ENCODE measurements around the gene NCDN. TPM values are rescaled to one million over a fixed set of nuclear protein-coding genes. Genes with fewer than 3 reads are reported as not detected.

NCDN gene
- total and polyA plus RNA-seq, 2 of the 8 experiments (the other 6 are each of a cell fraction or from before 2014, with no cell fraction given) = 26.2 to 35.4 TPM

GRCh38 chr1:35546614-35547013 is 11.0 kb upstream of the NCDN start:
- no peak overlapping the region for H3K14ac ChIP-seq (ENCODE audit: insufficient read length)
- H2BK12ac ChIP-seq (ENCODE audit: low read depth, low read length) = no peak overlapping the region
- H3K9ac ChIP-seq (replicated peaks in 1 of 4; ENCODE audit: extremely low read depth in 1 of 4, low read depth in 3 of 4, low read length in 3 of 4) = no peak overlapping the region
- H3K23me2 ChIP-seq (ENCODE audit: low read depth, low read length) = no peaks in the 10 kb centered on the region; the same call in 1 of the 2 replicates
- DNase-seq (ENCODE audit: low read depth in 1 of 2, low spot score in 2 of 2) (no peak), FAIRE-seq (no peak)
- H3K36me3 ChIP-seq (ENCODE audit: control insufficient read depth in 2 of 4, insufficient read depth in 4 of 4, low read length in 3 of 4) = peaks cover 0 to 44% (median 12%) of the 10 kb centered on the region in 4 experiments; a peak in 5 of 8 replicates
- H3K79me1 ChIP-seq (ENCODE audit: low read depth, low read length) = peaks cover 1% of the 10 kb centered on the region; the same call in 1 of the 2 replicates
- no peak overlapping the region for H4K91ac ChIP-seq (replicated peaks; ENCODE audit: insufficient read length, low read length)
- no peak overlapping the region for H2BK15ac ChIP-seq (ENCODE audit: low read length)
- no peak overlapping the region for H2AK5ac ChIP-seq (ENCODE audit: low read depth, low read length)
- H3K4me2 ChIP-seq (ENCODE audit: insufficient read depth in 1 of 2, low read depth in 2 of 2, low read length in 2 of 2) = no peak overlapping the region
- H3K27ac ChIP-seq (ENCODE audit: low read depth, low read length) = no peak overlapping the region
- H3K56ac ChIP-seq (replicated peaks; ENCODE audit: insufficient read length, low read depth, low read length) = no peak overlapping the region
- H3K79me2 ChIP-seq (ENCODE audit: control insufficient read depth in 1 of 2, insufficient read depth in 2 of 2, low read length in 2 of 2) = peaks cover 0 to 84% of the 10 kb centered on the region in 2 experiments; a peak in 3 of 4 replicates
- whole genome bisulfite sequencing, 2 experiments (ENCODE audit: extremely low coverage in 1 of 2, insufficient coverage in 1 of 2, insufficient read length in 1 of 2, insufficient replicate concordance in 2 of 2, low coverage in 1 of 2, low lambda C conversion rate in 2 of 2, missing lambda C conversion rate in 1 of 2) = 100% methylated on average over 1 of the region's 1 CpG; no CpG with 5 or more reads in 1 of the 2 experiments
- no peak overlapping the region for H2BK5ac ChIP-seq (ENCODE audit: low read depth, low read length)
- H3K4ac ChIP-seq (replicated peaks; ENCODE audit: insufficient read length, low read depth, low read length) = no peak overlapping the region
- H4K8ac ChIP-seq (ENCODE audit: extremely low read depth, insufficient read depth, low read length) = no peak overlapping the region
- no peak overlapping the region for H3K23ac ChIP-seq (ENCODE audit: insufficient read length)
- H2AFZ ChIP-seq (ENCODE audit: low read length) = no peak overlapping the region
- peaks cover 0 to 3% (median 0%) of the 10 kb centered on the region in 4 experiments; a peak in 1 of 7 replicates for H3K4me1 ChIP-seq (replicated peaks in 1 of 4; ENCODE audit: control insufficient read depth in 3 of 4, insufficient read depth in 4 of 4, low read length in 3 of 4)
- peaks cover 2 to 3% of the 10 kb centered on the region in 2 experiments for H4K20me1 ChIP-seq (replicated peaks in 1 of 2; ENCODE audit: control insufficient read depth in 1 of 2, insufficient read depth in 2 of 2, low read length in 2 of 2)
- H3K18ac ChIP-seq (ENCODE audit: extremely low read depth, low read length) = no peak overlapping the region
- H3K9me3 ChIP-seq (ENCODE audit: insufficient read depth in 2 of 2, low read depth in 1 of 2, low read length in 1 of 2) = no peaks in the 10 kb centered on the region
- H4K5ac ChIP-seq (ENCODE audit: insufficient read length, low read depth, low read length) = no peak overlapping the region
- H3K27me3 ChIP-seq (replicated peaks in 1 of 4; ENCODE audit: control insufficient read depth in 3 of 4, extremely low read depth in 1 of 4, insufficient read depth in 3 of 4, low read length in 3 of 4) = no peaks in the 10 kb centered on the region
- ChIA-PET CTCF (ENCODE audit: partially characterized antibody) (interaction anchor here (0.7 to 4.0 kb wide), 8 partner anchors 11 to 1855 kb away, joined by 3 to 95 read pairs (median 13); no protein-coding TSS in a partner anchor), POLR2A (ENCODE audit: partially characterized antibody) (interaction anchor here (1.5 to 4.4 kb wide), 2 partner anchors 10 to 14 kb away, joined by 4 to 22 read pairs; partner anchors contain the start of genes KIAA0319L and NCDN)
- no peak overlapping the region for H3K4me3 ChIP-seq (ENCODE audit: extremely low read depth in 1 of 4, insufficient read depth in 2 of 4, low read depth in 3 of 4, low read length in 4 of 4)
- no peak overlapping the region for H2BK20ac ChIP-seq (ENCODE audit: low read length)
- H2BK120ac ChIP-seq (replicated peaks; ENCODE audit: low read depth, low read length) = no peak overlapping the region
- TF ChIP-seq NANOG (IDR thresholded peaks at IDR 0.05; ENCODE audit: insufficient read depth, low read depth, low read length, poor library complexity, severe bottlenecking) (no peak), ZNF274 (IDR thresholded peaks at IDR 0.05; ENCODE audit: borderline replicate concordance, extremely low read depth, low read length) (no peak), RBBP5 (IDR thresholded peaks at IDR 0.05; ENCODE audit: borderline replicate concordance, low read depth, low read length) (no peak), POU5F1 (IDR thresholded peaks at IDR 0.05; ENCODE audit: low read depth, low read length) (no peak), RAD21 (IDR thresholded peaks at IDR 0.05 in 1 of 2, conservative IDR thresholded peaks at IDR 0.05 in 1 of 2; ENCODE audit: low read depth in 2 of 2, low read length in 2 of 2) (no peak), FOSL1 (IDR thresholded peaks at IDR 0.05; ENCODE audit: insufficient read depth, low read depth, low read length) (no peak), CHD2 (IDR thresholded peaks at IDR 0.05; ENCODE audit: low read length) (no peak), EP300 (IDR thresholded peaks at IDR 0.05; ENCODE audit: borderline replicate concordance in 1 of 2, low read depth in 2 of 2, low read length in 2 of 2) (no peak), SP2 (IDR thresholded peaks at IDR 0.05; ENCODE audit: low read length) (no peak), CBX8 (IDR thresholded peaks at IDR 0.05; ENCODE audit: borderline replicate concordance, low read depth, low read length) (no peak), RXRA (IDR thresholded peaks at IDR 0.05; ENCODE audit: insufficient read depth, low read depth, low read length) (no peak)
- TF ChIP-seq, protein P1, sequence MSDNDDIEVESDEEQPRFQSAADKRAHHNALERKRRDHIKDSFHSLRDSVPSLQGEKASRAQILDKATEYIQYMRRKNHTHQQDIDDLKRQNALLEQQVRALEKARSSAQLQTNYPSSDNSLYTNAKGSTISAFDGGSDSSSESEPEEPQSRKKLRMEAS (IDR thresholded peaks at IDR 0.05) = no peak

Data from H1 (cell line).